ENCODE results near the gene HAPLN1.

DNA sequence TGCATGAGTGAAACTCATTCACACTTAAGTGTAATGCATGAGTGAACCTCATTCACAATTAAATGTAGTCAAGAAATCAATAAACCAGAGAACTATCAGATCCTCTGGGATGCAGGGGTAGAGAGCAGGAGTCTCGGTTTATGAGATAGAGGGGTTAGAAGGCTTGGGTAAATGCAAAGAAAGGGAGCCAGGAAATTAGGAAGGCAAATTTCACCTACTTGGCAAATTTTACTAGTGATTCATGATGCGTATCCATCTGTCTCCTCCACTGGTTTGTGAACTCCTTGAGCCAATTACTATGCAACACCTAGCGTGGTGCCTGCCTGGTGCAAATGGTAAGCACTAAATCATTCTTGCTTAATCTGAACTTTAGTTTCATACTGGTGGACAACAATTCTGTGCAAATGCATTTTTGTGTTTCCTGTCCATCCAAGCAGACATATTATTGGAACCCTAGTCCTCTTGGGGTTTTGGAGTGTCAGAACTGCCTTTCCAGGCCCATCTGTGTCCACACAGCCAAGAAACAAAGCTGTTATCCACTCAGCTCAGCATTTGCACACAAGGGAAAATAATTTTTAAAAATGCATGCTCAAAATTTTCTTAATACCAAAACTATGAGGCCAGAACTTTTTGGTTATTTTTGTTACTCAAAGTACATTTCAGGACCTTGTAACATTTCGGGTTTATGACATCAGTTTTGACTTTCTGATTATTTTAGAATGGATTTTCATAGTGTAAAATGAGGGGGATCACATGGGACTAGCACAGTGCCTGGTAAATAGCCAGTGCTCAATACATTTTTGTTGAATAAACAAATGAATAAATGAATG, 5.2 kb downstream of the HAPLN1 start:
- TF ChIP-seq, protein P1, sequence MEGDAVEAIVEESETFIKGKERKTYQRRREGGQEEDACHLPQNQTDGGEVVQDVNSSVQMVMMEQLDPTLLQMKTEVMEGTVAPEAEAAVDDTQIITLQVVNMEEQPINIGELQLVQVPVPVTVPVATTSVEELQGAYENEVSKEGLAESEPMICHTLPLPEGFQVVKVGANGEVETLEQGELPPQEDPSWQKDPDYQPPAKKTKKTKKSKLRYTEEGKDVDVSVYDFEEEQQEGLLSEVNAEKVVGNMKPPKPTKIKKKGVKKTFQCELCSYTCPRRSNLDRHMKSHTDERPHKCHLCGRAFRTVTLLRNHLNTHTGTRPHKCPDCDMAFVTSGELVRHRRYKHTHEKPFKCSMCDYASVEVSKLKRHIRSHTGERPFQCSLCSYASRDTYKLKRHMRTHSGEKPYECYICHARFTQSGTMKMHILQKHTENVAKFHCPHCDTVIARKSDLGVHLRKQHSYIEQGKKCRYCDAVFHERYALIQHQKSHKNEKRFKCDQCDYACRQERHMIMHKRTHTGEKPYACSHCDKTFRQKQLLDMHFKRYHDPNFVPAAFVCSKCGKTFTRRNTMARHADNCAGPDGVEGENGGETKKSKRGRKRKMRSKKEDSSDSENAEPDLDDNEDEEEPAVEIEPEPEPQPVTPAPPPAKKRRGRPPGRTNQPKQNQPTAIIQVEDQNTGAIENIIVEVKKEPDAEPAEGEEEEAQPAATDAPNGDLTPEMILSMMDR (IDR thresholded peaks at IDR 0.05) = no peak
- TF ChIP-seq EZH2phosphoT487 (IDR thresholded peaks at IDR 0.05) = no peak
- TF ChIP-seq EZH2 (IDR thresholded peaks at IDR 0.05) = no peak

Measured in neural progenitor cell (in vitro differentiated cells).